Smooth muscle cell of the pulmonary artery (primary cell): ENCODE data around the gene ZNF622. TPM values are rescaled to one million over a fixed set of nuclear protein-coding genes. Genes with fewer than 3 reads are reported as not detected.

Source experiments
- total RNA-seq: library from RNA; depleted of rRNA; stranded (reverse); fragments of >200 nt; gene quantifications from 2 replicates; pipeline ENCODE4 v1.2.3, GENCODE V29; 2014

ZNF622 gene, protein sequence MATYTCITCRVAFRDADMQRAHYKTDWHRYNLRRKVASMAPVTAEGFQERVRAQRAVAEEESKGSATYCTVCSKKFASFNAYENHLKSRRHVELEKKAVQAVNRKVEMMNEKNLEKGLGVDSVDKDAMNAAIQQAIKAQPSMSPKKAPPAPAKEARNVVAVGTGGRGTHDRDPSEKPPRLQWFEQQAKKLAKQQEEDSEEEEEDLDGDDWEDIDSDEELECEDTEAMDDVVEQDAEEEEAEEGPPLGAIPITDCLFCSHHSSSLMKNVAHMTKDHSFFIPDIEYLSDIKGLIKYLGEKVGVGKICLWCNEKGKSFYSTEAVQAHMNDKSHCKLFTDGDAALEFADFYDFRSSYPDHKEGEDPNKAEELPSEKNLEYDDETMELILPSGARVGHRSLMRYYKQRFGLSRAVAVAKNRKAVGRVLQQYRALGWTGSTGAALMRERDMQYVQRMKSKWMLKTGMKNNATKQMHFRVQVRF
- total RNA-seq = 34.8 and 36.6 TPM in 2 replicates

DNA sequence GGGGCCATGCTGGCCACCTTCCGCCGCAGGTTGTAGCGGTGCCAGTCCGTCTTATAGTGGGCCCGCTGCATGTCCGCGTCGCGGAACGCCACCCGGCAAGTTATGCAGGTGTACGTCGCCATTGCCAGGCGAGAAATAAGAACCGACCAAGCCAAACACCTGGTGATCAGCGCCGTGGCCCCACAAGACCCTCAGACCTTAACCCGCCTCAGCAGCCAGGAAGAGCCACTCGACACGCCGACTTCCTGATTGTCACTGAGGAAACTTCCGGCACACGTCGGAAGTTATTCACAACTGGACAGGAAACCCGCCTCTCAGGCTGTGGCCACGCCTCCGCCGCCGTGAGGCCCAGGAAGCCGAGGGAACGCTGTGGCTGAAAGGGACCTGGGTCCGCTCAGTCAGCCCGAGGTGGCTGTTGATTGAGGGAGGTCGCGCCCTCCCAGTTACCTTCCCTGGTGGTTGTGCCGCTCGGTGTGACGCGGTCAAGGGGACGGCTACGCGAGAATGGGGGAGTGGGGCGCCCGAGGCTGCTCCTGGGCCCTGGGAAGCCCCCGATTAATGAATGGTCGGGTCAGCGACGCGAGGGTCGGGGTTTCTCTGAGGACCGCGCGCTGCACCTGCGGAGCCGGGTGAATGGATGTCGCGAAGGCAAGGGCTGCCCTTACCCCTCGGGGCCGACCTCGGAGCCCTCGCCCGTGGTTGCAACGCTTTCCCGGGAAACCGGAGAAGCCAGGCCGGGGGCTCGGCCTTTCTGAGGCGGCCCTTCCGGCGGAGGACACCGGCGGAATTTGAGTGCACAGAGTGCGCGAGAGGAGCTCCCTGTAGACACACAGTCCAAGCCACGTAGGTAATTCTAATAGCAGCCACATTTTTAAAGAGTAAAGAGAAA, at the start of gene ZNF622:
Gene ZNF622, minus strand, starts transcription at position 257 of the 889 bp plus-strand sequence. Its CDS starts 135 bp downstream, at position 122.

Other genes starting within 250 kb of the ZNF622 start
- gene RETREG1, start 151.2 kb upstream of the ZNF622 start, total RNA-seq = 0.83 and 2.4 TPM in 2 replicates